Measurements from ENCODE around the gene HEG1.

Gene HEG1

DNA sequence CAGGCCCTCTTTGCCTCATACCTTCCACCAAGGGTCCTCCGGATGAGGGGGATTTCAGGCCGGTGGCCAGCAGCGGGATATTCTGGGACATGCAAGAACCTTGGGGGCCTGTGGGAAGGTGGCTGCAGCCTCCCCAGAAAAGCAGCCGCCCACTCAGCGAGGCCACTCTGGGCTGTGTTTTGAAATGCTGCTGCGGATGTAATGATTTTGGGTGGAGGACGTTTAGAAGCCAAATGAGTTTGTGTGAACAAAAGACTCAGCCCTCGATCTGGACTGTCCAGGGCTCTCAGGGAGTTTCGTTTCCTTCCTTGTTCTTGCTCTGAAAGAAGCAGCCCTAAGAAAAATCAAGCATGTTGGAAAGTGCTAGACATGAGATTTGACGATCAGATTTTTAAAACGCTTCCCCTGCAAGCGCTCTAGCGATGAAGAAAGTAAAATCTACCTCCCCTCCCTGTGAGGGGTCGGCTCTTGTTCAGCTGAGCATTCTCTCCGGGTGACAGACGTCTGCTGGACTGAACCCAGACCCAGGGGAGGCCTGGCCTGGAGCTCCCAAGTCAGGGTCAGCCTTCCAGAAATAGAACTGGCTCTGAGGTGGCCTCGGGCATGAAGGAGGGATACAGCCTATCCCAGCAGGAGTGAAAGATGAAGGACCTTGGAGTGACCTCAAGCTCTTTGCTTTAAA lies 12.9 kb downstream of the HEG1 start:
- Mint-ChIP-seq H3K4me3 (no peak overlapping the region), H3K4me1 (ENCODE audit: low read depth) (peaks cover 12% of the 10 kb centered on the region), H3K36me3 (peaks cover 7% of the 10 kb centered on the region), H3K27ac (no peak overlapping the region), H3K27me3 (no peaks in the 10 kb centered on the region), H3K9me3 (ENCODE audit: low read depth) (no peaks in the 10 kb centered on the region)

DNA sequence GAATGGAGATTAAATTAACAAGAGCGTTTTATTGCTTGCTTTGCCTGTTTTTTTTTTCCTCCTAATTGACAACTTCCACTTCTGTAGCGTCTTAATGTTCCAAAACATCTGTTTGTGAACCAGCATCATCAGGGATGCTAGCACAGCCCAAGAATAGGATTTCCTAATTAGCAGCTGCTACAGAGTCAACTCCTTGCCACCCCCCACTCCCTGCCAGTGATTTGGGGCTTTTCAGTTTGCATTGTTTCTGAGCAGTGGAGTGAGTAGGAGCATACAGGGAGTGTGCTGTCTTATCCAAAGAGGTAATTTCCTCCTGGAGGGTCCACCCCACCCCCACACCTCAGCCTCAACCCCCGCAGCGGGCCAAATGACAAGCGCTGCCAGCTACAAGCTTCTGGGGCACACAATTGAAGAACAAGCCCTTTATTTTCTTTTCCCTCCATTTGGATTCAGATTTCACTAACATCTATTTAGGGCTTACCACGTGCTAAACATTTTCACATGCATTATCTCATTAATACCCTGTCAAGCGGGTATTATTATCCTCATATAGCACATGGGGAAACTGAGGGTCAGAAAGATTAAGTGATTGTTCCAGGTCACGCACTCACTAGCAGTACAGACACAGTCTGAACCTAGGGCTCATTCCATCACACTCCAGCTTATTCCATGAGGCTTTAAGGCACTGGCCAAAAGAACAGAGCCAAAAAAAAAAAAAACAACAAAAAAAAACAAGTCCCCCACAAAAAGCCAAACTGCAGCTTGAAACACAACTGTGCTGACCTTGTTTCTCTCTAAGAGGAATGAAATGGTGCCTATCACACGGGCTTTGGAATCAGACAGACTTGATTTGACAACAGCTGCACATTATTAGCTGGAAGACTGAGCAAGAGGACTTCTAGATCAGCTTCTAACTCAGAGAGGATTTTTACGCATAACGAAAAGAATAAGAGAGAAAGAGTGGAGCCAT lies 16.4 kb downstream of the HEG1 start:
- H3K4me1 Mint-ChIP-seq (ENCODE audit: low read depth) = peaks cover 16% of the 10 kb centered on the region
- H3K27me3 Mint-ChIP-seq = no peaks in the 10 kb centered on the region
- no peak overlapping the region for H3K4me3 Mint-ChIP-seq
- peaks cover 5% of the 10 kb centered on the region for H3K9me3 Mint-ChIP-seq (ENCODE audit: low read depth)
- H3K36me3 Mint-ChIP-seq = peaks cover 7% of the 10 kb centered on the region
- no peak overlapping the region for H3K27ac Mint-ChIP-seq

DNA sequence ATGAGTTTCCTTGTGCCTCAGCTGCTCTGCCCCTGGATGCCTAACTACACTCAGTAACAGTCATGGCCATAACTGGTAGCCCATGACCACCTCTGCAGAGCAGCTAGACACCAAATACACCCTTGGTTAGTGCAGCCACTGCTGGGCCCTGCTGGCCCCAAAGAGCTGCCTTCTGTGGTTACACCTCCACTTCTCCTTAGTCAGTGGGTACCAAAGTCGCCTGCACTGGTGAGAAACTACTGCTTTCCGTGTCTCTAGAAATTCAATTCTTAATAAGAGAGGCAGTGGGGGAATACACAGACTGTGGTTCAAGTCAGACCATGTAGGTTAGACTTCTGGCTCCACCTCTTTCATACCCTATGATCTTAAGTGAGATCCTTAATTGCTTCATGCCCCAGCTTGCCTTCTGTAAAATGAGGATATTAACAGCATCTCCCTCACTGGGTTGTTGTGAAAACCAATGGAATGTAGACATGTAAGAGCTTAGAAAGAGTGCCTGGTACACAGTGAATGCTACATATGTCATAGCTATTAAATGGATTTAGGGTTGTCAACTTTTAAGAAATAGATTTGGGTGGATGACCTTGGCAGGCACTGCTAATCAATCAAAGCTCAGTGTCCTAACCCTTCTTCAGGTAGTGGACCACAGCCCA lies 18.2 kb downstream of the HEG1 start:
- H3K9me3 Mint-ChIP-seq (ENCODE audit: low read depth) = peaks cover 5% of the 10 kb centered on the region
- H3K36me3 Mint-ChIP-seq = peaks cover 7% of the 10 kb centered on the region
- no peak overlapping the region for H3K4me3 Mint-ChIP-seq
- H3K4me1 Mint-ChIP-seq (ENCODE audit: low read depth) = peaks cover 19% of the 10 kb centered on the region
- H3K27ac Mint-ChIP-seq = no peak overlapping the region
- no peaks in the 10 kb centered on the region for H3K27me3 Mint-ChIP-seq

DNA sequence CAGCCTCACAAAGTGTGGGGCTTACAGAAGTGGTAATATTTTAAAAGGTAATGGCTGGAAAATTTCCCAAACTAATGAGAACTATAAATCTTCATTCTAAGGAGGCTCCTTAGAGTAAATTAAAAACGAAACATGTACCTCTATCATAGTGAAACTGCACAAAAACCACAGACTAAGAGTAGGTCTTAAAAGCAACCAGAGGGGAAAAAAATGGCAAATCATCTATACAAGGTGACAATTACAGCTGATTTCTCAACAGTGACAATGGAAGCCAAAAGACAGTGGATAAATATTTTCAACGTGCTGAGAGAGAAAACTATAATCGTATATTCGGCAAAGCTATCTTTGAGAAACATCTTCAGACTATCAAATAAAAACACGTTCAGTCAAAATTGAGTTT lies 20.6 kb downstream of the HEG1 start:
- Mint-ChIP-seq H3K4me1 (ENCODE audit: low read depth) (peaks cover 27% of the 10 kb centered on the region), H3K4me3 (no peak overlapping the region), H3K27ac (peak overlapping the region; percentile 18), H3K36me3 (peaks cover 9% of the 10 kb centered on the region), H3K9me3 (ENCODE audit: low read depth) (peaks cover 5% of the 10 kb centered on the region), H3K27me3 (no peaks in the 10 kb centered on the region)

DNA sequence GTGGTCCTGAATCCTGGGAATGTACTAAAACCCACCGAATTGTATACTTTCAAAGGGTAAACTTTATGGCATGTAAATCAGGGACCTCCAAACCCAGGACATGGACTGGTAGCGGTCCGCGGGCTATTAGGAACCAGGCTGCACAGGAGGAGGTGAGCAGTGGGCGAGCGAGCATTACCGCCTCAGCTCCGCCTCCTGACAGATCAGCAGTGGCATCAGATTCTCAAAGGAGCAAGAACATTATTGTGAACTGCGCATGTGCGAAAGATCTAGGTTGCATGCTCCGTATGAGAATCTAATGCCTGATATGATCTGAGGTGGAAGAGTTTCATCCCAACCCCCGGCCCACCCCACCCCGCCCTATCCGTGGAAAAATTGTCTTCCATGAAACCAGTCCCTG lies 22.2 kb downstream of the HEG1 start:
- peaks cover 5% of the 10 kb centered on the region for H3K9me3 Mint-ChIP-seq (ENCODE audit: low read depth)
- no peak overlapping the region for H3K27ac Mint-ChIP-seq
- H3K4me1 Mint-ChIP-seq (ENCODE audit: low read depth) = peaks cover 25% of the 10 kb centered on the region
- H3K27me3 Mint-ChIP-seq = no peaks in the 10 kb centered on the region
- peaks cover 10% of the 10 kb centered on the region for H3K36me3 Mint-ChIP-seq
- no peak overlapping the region for H3K4me3 Mint-ChIP-seq

DNA sequence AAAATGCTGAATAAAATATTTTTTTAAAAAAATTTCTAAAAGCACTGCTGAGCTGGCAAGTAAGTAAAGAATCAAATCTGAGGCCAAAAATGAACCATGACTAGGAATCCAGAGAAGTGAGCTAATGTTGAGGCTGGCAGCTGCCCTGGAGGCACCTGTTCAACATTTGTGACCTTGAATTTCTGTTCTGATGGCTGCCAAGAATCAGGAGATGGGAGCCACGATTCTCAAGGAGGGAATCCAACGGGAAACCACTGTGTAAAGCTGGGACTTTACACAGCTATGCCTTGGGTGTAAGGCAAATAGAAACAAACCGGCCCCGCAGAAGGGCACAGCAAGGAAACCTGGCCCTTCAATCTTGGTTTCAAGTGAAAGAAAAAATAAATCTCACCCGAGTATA lies 22.7 kb downstream of the HEG1 start:
- no peak overlapping the region for H3K4me3 Mint-ChIP-seq
- H3K9me3 Mint-ChIP-seq (ENCODE audit: low read depth) = peaks cover 5% of the 10 kb centered on the region
- no peak overlapping the region for H3K27ac Mint-ChIP-seq
- H3K4me1 Mint-ChIP-seq (ENCODE audit: low read depth) = peaks cover 29% of the 10 kb centered on the region
- H3K36me3 Mint-ChIP-seq = peaks cover 15% of the 10 kb centered on the region
- H3K27me3 Mint-ChIP-seq = no peaks in the 10 kb centered on the region

DNA sequence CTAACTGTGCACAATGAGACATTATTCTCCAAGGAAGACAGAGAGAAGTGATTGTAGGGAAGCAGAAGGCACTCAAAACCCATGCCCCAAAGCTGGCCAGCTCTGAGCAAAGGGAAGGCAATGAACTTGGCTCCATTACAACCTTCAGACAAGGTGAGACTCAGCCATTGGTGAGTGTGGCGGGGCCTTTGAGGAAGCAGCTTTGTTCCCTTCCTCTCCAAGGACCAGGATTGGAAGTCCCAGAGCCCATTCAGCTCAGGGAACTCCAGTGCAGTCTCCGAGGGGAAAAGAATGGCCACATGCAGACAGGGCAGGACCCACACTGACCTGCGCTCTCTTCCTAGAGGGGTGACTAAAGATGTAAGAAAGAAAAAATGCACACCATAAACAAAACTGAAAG lies 23.1 kb downstream of the HEG1 start:
- Mint-ChIP-seq H3K36me3 (peaks cover 17% of the 10 kb centered on the region), H3K27me3 (no peaks in the 10 kb centered on the region), H3K9me3 (ENCODE audit: low read depth) (peaks cover 5% of the 10 kb centered on the region), H3K27ac (no peak overlapping the region), H3K4me3 (no peak overlapping the region), H3K4me1 (ENCODE audit: low read depth) (peaks cover 28% of the 10 kb centered on the region)

DNA sequence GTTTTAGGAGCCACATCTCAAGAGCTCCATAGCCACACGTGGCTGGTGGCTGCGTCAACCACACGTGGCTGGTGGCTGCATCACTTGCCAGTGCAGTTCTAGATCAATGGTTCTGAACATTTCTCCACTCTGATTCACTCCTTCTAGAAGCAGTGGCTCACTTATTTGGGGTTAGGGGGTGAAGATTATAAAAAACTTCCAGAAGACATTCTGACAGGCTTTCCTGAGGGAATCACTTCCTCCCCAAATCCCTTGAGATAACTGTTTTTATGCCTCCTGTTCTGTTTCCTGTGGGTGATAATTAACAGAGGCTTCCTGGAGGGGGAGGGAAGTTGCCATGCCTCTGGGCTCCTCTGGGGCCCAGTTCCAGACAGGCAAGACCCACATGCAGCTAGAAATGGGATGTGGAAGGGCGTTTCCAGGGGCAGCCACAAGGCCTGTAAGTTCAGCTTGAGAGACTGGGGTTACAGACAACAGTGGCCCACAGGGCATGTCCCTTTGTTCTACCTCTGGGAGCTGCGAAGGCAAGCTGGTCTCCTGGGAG lies 23.6 kb downstream of the HEG1 start:
- H3K36me3 Mint-ChIP-seq = peaks cover 17% of the 10 kb centered on the region
- no peaks in the 10 kb centered on the region for H3K27me3 Mint-ChIP-seq
- no peak overlapping the region for H3K4me3 Mint-ChIP-seq
- H3K4me1 Mint-ChIP-seq (ENCODE audit: low read depth) = peaks cover 29% of the 10 kb centered on the region
- peaks cover 5% of the 10 kb centered on the region for H3K9me3 Mint-ChIP-seq (ENCODE audit: low read depth)
- no peak overlapping the region for H3K27ac Mint-ChIP-seq

DNA sequence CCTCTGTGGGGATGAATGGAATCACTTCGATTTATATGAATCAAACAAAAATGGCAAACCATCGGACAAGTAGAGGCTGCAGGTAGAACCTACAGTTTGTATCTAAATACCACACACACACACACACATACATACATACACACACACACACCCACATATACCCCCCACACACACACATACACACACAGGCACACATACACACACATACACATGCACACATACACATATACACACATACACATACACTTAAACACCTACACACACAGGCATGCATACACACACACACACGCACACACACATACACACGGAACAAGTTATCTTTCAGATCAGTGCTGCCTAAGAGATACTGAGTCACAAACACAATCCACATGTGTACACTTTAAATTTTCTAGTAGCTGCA lies 24.3 kb downstream of the HEG1 start:
- no peak overlapping the region for H3K4me3 Mint-ChIP-seq
- peaks cover 17% of the 10 kb centered on the region for H3K36me3 Mint-ChIP-seq
- no peaks in the 10 kb centered on the region for H3K27me3 Mint-ChIP-seq
- peaks cover 29% of the 10 kb centered on the region for H3K4me1 Mint-ChIP-seq (ENCODE audit: low read depth)
- no peak overlapping the region for H3K27ac Mint-ChIP-seq
- peaks cover 5% of the 10 kb centered on the region for H3K9me3 Mint-ChIP-seq (ENCODE audit: low read depth)

DNA sequence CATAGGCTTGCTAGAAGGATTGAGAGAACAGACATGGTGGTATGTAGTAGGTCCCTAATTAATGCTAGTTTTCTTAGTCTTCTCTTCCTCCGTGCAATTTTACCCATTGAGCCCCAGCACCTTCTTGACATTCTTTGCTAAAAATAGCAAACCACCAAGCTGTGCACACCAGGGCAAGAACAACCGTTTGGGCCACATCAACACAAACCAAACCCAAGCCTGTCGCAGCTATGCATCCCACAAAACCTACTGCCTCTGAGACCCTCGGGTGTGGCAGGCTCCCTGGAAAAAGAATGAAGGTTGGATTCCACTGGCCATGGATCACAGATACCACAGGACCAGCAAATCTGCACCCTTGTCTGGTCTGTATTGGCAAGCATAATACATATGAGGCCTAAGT lies 27.1 kb downstream of the HEG1 start:
- Mint-ChIP-seq H3K4me3 (no peak overlapping the region), H3K27ac (peak overlapping the region; percentile 41), H3K36me3 (peaks cover 21% of the 10 kb centered on the region), H3K27me3 (no peaks in the 10 kb centered on the region), H3K9me3 (ENCODE audit: low read depth) (no peaks in the 10 kb centered on the region), H3K4me1 (ENCODE audit: low read depth) (peaks cover 34% of the 10 kb centered on the region)

DNA sequence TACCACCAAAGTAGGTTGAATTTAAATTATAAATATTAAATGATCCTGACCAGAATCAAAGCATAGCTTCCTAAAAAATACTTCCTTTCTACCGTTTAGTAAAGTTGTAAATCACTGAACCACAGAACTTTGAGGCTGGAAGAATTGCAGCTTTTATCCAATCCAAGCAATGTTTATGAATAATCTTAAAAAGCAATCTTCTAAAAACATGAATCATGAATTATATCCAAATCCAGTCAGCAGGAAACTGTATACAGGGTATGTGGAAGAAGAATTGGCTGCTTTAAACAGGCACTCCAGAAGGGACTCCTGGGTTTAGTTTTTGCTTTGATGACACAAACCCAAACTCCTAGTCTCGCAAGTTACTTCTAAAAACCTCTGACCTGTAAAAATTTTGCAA lies 30.2 kb downstream of the HEG1 start:
- H3K9me3 Mint-ChIP-seq (ENCODE audit: low read depth) = no peaks in the 10 kb centered on the region
- H3K4me1 Mint-ChIP-seq (ENCODE audit: low read depth) = peaks cover 37% of the 10 kb centered on the region
- no peaks in the 10 kb centered on the region for H3K27me3 Mint-ChIP-seq
- no peak overlapping the region for H3K4me3 Mint-ChIP-seq
- H3K36me3 Mint-ChIP-seq = peaks cover 22% of the 10 kb centered on the region
- H3K27ac Mint-ChIP-seq = no peak overlapping the region

DNA sequence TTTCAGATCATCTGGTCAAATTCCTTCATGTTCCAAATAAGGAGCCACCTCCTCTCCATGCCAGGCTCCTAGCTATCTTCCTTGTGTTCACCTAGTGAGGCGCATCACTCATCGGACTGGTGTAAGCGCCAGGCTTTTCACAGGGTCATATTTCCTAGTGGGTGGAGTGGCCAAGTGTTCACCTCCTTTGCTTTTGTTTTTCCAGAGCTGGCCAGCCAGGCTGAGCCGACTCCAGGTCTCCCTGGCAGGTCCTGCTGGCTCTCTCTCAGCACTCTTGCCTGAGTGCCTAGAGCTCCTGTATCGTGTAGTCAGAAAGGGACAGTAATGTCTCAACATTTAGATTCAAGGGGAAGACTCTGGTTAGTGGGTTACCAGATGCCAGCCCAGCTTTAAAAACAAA lies 31.0 kb downstream of the HEG1 start:
- peak overlapping the region; percentile 31 for H3K27ac Mint-ChIP-seq
- H3K4me3 Mint-ChIP-seq = no peak overlapping the region
- H3K36me3 Mint-ChIP-seq = peaks cover 22% of the 10 kb centered on the region
- peaks cover 35% of the 10 kb centered on the region for H3K4me1 Mint-ChIP-seq (ENCODE audit: low read depth)
- H3K9me3 Mint-ChIP-seq (ENCODE audit: low read depth) = no peaks in the 10 kb centered on the region
- H3K27me3 Mint-ChIP-seq = no peaks in the 10 kb centered on the region

DNA sequence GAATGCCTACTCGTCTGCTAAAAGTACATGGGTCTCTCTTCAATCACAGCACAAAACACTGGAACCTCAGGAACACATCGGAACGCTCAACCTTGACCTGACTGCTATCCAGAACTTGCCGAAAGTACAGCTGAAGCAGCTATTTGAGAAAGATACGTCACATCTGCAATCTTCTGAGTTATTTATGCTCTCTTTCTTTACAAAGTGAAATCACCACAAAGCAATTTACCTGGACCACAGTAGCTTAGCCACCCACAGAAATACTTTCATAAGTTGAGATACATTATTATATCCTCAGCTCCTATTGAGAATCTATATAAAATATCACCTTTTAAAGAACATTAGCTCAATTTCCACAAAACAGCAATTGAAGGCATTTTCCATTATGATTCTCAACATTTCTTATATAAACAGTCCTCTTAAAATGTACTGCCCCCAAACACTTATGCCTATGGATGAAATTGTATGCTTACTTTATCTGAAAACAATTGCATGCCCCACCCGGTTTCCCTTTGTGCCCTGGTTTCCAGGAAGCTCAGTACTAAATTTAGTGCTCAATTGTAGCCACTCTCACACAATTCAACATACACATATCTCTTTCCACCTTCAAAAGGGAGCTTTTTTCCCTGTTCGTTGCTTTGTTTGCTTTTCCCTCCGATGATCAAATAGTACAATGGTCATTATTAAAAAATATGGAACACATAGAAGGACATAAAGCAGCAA lies 31.8 kb downstream of the HEG1 start:
- H3K9me3 Mint-ChIP-seq (ENCODE audit: low read depth) = no peaks in the 10 kb centered on the region
- H3K4me3 Mint-ChIP-seq = no peak overlapping the region
- H3K27me3 Mint-ChIP-seq = no peaks in the 10 kb centered on the region
- no peak overlapping the region for H3K27ac Mint-ChIP-seq
- peaks cover 35% of the 10 kb centered on the region for H3K4me1 Mint-ChIP-seq (ENCODE audit: low read depth)
- H3K36me3 Mint-ChIP-seq = peaks cover 26% of the 10 kb centered on the region

DNA sequence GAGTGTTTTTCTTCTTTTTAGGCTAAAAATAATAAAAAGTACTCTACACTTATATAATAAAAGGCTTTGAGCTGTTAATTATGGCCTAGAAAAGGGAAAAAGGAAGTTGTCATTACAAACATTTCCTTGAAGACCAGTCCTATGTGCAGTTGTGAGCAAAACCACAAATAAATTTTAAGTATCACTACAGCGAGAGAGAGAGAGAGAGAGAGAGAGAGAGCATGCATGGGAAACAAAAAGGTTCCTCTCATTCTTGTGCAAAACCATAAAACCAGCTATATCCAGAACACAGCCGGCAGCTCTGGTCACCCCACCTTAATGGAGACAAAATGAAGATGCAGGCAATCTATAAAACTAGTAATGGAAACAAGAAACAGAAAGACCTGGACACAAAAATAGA lies 33.6 kb downstream of the HEG1 start:
- no peaks in the 10 kb centered on the region for H3K9me3 Mint-ChIP-seq (ENCODE audit: low read depth)
- H3K27ac Mint-ChIP-seq = no peak overlapping the region
- peaks cover 26% of the 10 kb centered on the region for H3K36me3 Mint-ChIP-seq
- H3K27me3 Mint-ChIP-seq = no peaks in the 10 kb centered on the region
- H3K4me3 Mint-ChIP-seq = no peak overlapping the region
- H3K4me1 Mint-ChIP-seq (ENCODE audit: low read depth) = peaks cover 33% of the 10 kb centered on the region
